HL-60 (cell line): Measurements from ENCODE around the gene ZNF579.

Source experiments
- DNase-seq, 2 experiments: peaks; one replicate each; pipeline ENCODE4 v3.0.0-alpha.2; 2010 to 2020; ENCODE audit warnings: low read depth in 1 of 2, low spot score in 1 of 2
- H3K27ac ChIP-seq: fragments of 250-450 bp; sonication (Bioruptor Pico); replicated peaks from 2 replicates; pipeline ENCODE4 v1.5.1; 2020; ENCODE audit warnings: mild to moderate bottlenecking, moderate library complexity
- H3K27me3 ChIP-seq: fragments of 250-450 bp; sonication (Bioruptor Pico); 2 replicates; pipeline ENCODE4 v1.5.1; 2021; ENCODE audit warnings: mild to moderate bottlenecking, moderate library complexity; ENCODE audit not compliant: insufficient read depth, poor library complexity, severe bottlenecking
- H3K4me3 ChIP-seq: replicated peaks from 2 replicates; pipeline ENCODE4 v1.5.1; 2011; ENCODE audit warnings: mild to moderate bottlenecking, control low read depth, low read length; ENCODE audit not compliant: insufficient read depth
- CTCF ChIP-seq: IDR thresholded peaks from one replicate; pipeline ENCODE4 v1.5.1; 2011; ENCODE audit warnings: low read length, control low read depth, inconsistent platforms; ENCODE audit not compliant: insufficient read depth
- GABPA ChIP-seq: IDR thresholded peaks from 2 replicates; pipeline ENCODE4 v1.6.1; 2012; ENCODE audit warnings: low read depth
- POLR2AphosphoS5 ChIP-seq: IDR thresholded peaks from 2 replicates; pipeline ENCODE4 v1.6.1; 2012; ENCODE audit warnings: low read depth
- SPI1 ChIP-seq: IDR thresholded peaks from 2 replicates; pipeline ENCODE4 v1.6.1; 2012; ENCODE audit warnings: low read depth, mild to moderate bottlenecking, borderline replicate concordance
- TF ChIP-seq, protein P1 (sequence below): IDR thresholded peaks from 2 replicates; pipeline ENCODE4 v1.6.1; 2012; ENCODE audit warnings: low read depth; ENCODE audit not compliant: insufficient replicate concordance

The ZNF579 gene

GRCh38 chr19:55537741-55538111, 42.9 kb downstream of the ZNF579 start:
- no peak for DNase-seq
- no peaks in the 10 kb centered on the region for H3K27me3 ChIP-seq
- TF ChIP-seq POLR2AphosphoS5 (no peak), CTCF (no peak), GABPA (no peak), SPI1 (no peak)
- TF ChIP-seq, protein P1, sequence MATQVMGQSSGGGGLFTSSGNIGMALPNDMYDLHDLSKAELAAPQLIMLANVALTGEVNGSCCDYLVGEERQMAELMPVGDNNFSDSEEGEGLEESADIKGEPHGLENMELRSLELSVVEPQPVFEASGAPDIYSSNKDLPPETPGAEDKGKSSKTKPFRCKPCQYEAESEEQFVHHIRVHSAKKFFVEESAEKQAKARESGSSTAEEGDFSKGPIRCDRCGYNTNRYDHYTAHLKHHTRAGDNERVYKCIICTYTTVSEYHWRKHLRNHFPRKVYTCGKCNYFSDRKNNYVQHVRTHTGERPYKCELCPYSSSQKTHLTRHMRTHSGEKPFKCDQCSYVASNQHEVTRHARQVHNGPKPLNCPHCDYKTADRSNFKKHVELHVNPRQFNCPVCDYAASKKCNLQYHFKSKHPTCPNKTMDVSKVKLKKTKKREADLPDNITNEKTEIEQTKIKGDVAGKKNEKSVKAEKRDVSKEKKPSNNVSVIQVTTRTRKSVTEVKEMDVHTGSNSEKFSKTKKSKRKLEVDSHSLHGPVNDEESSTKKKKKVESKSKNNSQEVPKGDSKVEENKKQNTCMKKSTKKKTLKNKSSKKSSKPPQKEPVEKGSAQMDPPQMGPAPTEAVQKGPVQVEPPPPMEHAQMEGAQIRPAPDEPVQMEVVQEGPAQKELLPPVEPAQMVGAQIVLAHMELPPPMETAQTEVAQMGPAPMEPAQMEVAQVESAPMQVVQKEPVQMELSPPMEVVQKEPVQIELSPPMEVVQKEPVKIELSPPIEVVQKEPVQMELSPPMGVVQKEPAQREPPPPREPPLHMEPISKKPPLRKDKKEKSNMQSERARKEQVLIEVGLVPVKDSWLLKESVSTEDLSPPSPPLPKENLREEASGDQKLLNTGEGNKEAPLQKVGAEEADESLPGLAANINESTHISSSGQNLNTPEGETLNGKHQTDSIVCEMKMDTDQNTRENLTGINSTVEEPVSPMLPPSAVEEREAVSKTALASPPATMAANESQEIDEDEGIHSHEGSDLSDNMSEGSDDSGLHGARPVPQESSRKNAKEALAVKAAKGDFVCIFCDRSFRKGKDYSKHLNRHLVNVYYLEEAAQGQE, result no peak
- no peak overlapping the region for H3K4me3 ChIP-seq
- no peak overlapping the region for H3K27ac ChIP-seq

GRCh38 chr19:55536951-55537740, 43.5 kb downstream of the ZNF579 start, which contains the start of gene SBK2:
SBK2 (minus strand) TSS chr19:55537133; CDS start chr19:55536294, 839 bp downstream.
- Histone ChIP-seq H3K27ac (no peak within 1 kb of the TSS), H3K27me3 (no peaks in the 10 kb centered on the region), H3K4me3 (no peak within 1 kb of the TSS)
- TF ChIP-seq SPI1 (no peak), POLR2AphosphoS5 (no peak), CTCF (no peak)
- TF ChIP-seq, protein P1, result no peak
- DNase-seq, result no peak

DNA sequence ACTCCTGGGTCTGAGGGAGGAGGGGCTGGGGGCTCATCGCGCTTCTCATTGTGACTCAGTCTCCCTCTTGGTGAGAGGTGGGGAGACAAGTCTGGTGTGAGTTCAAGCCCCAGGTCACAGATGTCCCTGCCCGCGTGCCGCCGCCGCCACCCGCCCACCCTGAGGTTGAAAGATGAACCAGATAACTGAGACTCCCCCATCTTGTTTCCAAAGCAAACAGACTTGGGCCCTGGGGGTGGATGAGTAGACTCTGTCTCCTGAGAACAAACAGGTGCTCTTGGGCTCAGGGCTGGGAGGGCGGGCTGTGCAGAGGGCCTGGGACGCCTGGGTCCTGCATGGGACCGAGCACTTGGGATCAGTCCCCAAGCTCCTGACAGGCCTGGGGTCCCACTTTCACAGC, 44.3 kb downstream of the ZNF579 start:
- TF ChIP-seq CTCF, result no peak
- TF ChIP-seq GABPA, result no peak
- no peak for TF ChIP-seq POLR2AphosphoS5
- TF ChIP-seq, protein P1, result no peak
- TF ChIP-seq SPI1, result no peak
- H3K27me3 ChIP-seq, result no peaks in the 10 kb centered on the region
- no peak for DNase-seq
- H3K4me3 ChIP-seq, result no peak overlapping the region
- no peak overlapping the region for H3K27ac ChIP-seq
